Anterior cingulate cortex (tissue), 58 donors: Measurements from ENCODE around the gene CLMP.
"Not testable (repeated sequence)": the region's sequence is repeated elsewhere in the genome, so short reads cannot be mapped to it uniquely, and the experiment has no call there.

Source experiments
- DNase-seq, 58 donors: peaks; one replicate each; lab custom pipeline; 2025; lab: John Stamatoyannopoulos, UW

CLMP gene

GRCh38 chr11:123062158-123062891 lies 132.7 kb downstream of the CLMP start:
- peak; percentile 94 to 100 (median 100) for DNase-seq

GRCh38 chr11:123061403-123062157 lies 133.5 kb downstream of the CLMP start, which contains the start of gene HSPA8:
Gene HSPA8, minus strand, starts transcription at chr11:123062136. Its CDS starts 812 bp downstream, at chr11:123061324.
- DNase-seq: peak in 50 of 58 donors; percentile 15 to 94 (median 61)

- DNase-seq: no peak
These were observed 134.6 kb downstream of the CLMP start for GRCh38 chr11:123060277-123061000.

GRCh38 chr11:123059041-123059920 lies 135.8 kb downstream of the CLMP start:
- DNase-seq: not testable (repeated sequence)

- DNase-seq: no peak
These were observed 137.3 kb downstream of the CLMP start for GRCh38 chr11:123057661-123058305.

GRCh38 chr11:123056835-123057491 lies 138.1 kb downstream of the CLMP start:
- no peak for DNase-seq

- no peak for DNase-seq
These were observed 139.7 kb downstream of the CLMP start for GRCh38 chr11:123055191-123055901.

- DNase-seq: peak in 9 of 58 donors; percentile 5 to 70 (median 14)
These were observed 140.6 kb downstream of the CLMP start for GRCh38 chr11:123054301-123055065.

GRCh38 chr11:123052901-123053721 lies 141.9 kb downstream of the CLMP start:
- DNase-seq: no peak

GRCh38 chr11:123051634-123052033 lies 143.4 kb downstream of the CLMP start:
- no peak for DNase-seq

GRCh38 chr11:123051146-123051545 lies 143.9 kb downstream of the CLMP start:
- no peak for DNase-seq

- no peak for DNase-seq
These were observed 147.1 kb downstream of the CLMP start for GRCh38 chr11:123047947-123048293.

GRCh38 chr11:123047266-123047946 lies 147.6 kb downstream of the CLMP start:
- DNase-seq: no peak

- no peak for DNase-seq
These were observed 148.4 kb downstream of the CLMP start for GRCh38 chr11:123046473-123047259.

- no peak for DNase-seq
These were observed 149.9 kb downstream of the CLMP start for GRCh38 chr11:123045101-123045500.
